GM10248 (cell line): ENCODE data around the gene KLHL28.
"Not testable (repeated sequence)": the region's sequence is repeated elsewhere in the genome, so short reads cannot be mapped to it uniquely, and the experiment has no call there.

Experiments used
- CTCF ChIA-PET: fragments of 300-600 bp; sonication (Branson Sonifier 250); formaldehyde crosslinking; extraction: SDS; loops from one replicate; lab custom pipeline; 2021; ENCODE audit warnings: antibody characterized with exemption; lab: Yijun Ruan, JAX
- POLR2A ChIA-PET: fragments of 350-650 bp; sonication (Branson Sonifier 250); formaldehyde crosslinking; extraction: SDS; loops from one replicate; lab custom pipeline; 2020; ENCODE audit warnings: antibody characterized with exemption; lab: Yijun Ruan, JAX
- DNase-seq: peaks from one replicate; pipeline ENCODE4 v3.0.0; 2012; ENCODE audit errors: extremely low spot score
- TF ChIP-seq, protein P1 (sequence below): IDR thresholded peaks from 2 replicates; pipeline ENCODE4 v1.5.1; 2012; ENCODE audit warnings: mild to moderate bottlenecking, low read depth; ENCODE audit errors: extremely low read depth, missing control alignments, control extremely low read depth

Gene KLHL28

DNA sequence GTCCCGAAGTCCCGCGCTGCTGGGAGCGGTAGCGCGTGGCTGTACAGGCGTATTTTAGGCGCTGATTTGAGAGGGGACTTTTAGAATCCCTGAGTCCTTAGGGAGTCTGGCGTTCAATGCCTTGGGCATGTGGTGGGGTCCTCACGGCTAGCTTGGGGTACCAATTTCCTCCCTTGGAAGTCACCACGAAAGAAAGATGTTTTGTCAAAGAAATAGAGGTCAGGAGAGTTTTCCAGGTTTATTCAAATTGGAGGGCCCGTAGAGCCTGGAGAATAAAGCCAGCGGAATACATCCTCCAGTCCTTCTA lies 63.9 kb downstream of the KLHL28 start:
- TF ChIP-seq, protein P1, sequence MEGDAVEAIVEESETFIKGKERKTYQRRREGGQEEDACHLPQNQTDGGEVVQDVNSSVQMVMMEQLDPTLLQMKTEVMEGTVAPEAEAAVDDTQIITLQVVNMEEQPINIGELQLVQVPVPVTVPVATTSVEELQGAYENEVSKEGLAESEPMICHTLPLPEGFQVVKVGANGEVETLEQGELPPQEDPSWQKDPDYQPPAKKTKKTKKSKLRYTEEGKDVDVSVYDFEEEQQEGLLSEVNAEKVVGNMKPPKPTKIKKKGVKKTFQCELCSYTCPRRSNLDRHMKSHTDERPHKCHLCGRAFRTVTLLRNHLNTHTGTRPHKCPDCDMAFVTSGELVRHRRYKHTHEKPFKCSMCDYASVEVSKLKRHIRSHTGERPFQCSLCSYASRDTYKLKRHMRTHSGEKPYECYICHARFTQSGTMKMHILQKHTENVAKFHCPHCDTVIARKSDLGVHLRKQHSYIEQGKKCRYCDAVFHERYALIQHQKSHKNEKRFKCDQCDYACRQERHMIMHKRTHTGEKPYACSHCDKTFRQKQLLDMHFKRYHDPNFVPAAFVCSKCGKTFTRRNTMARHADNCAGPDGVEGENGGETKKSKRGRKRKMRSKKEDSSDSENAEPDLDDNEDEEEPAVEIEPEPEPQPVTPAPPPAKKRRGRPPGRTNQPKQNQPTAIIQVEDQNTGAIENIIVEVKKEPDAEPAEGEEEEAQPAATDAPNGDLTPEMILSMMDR, result no peak
- POLR2A ChIA-PET, result no interaction called here
- CTCF ChIA-PET, result interaction anchor here (1.7 kb wide), 1 partner anchor 16 kb away, joined by 10 read pairs; no protein-coding TSS in a partner anchor
- DNase-seq, result no peak

DNA sequence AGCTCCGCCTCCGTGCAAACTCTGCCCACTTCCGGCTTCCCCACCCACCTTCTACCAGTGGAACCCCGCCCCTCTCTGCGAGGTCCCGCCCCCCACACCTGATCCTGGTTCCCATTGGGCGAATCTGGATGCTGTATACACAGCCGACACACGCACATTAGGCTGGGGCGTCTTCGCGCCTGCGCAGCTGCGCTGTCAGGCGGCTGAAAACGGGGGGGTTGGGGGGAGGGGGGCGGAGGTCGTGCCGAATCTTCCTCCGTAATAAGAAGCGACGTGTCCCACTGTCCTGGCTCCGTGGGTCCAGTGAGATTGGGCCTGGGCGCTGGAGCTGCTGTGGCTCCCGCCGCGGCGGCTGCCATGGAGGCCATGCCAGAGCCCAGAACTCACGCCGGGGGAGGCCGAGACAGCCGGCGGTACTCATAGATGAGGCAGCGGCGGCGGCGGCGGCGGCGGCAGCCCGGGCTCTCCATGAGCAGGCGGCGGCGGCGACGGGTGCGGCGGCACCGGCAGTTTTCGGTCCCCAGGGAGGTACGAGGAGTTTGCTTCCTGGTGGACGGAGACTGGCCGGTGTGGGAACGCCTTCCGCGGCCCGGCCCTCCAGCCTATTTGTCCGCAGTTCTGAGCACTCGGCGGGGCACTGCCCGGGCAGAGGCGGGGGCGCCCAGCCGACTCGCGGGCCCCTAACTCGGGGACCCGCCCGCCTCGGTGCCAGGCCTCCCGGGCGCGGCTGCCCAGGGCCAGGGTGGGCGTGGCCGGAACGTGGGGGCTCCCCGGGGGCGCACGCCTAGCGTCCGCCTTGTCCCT lies 64.5 kb downstream of the KLHL28 start:
- CTCF ChIA-PET, result interaction anchor here (0.9 to 1.7 kb wide), 4 partner anchors 16 to 370 kb away, joined by 3 to 10 read pairs (median 4); partner anchors contain the start of gene MIS18BP1
- peak; percentile 97 for DNase-seq
- TF ChIP-seq, protein P1, result no peak
- POLR2A ChIA-PET, result interaction anchor here (0.6 to 0.9 kb wide), 2 partner anchors 12 to 244 kb away, joined by 3 to 7 read pairs; no protein-coding TSS in a partner anchor

DNA sequence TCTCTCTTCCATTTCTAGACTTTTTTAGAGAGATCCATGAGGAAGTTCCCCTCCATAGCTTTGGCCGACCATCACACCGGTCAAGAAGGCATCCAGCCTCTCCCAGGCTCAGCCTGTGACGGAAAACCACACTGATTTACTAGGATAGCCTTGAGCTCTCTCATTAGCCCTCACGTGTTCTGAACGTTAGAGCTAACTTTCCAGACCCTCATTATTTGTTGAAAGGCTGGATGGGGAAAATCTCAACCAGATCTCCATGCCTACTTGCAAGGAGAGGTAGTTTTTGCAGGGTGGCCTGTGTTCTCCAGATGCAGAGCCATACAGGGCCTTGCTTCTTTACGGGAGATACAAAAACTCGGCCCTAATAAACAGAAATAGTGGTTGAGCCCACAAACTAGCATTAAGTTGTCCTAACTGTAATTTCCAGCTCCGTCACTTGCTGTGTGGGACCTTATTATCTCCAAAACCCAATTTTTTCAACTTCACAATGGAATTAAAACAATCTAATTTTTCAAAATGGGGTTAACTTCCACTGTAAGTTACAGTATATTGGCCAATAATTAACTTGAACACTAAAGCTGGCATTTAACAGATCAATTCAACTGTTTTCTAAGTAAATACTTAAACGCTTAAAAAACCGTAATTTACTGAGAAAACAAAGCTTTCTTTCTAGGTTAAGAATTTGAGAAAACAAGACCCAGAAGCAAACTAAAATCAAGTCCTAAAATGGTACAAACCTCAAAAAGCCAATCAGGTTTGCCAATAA lies 65.3 kb downstream of the KLHL28 start:
- ChIA-PET CTCF (interaction anchor here (0.9 to 1.2 kb wide), 4 partner anchors 17 to 371 kb away, joined by 3 to 4 read pairs (median 4); partner anchors contain the start of gene MIS18BP1), POLR2A (interaction anchor here (0.6 to 0.9 kb wide), 2 partner anchors 13 to 245 kb away, joined by 3 to 7 read pairs; no protein-coding TSS in a partner anchor)
- TF ChIP-seq, protein P1, result no peak
- no peak for DNase-seq

DNA sequence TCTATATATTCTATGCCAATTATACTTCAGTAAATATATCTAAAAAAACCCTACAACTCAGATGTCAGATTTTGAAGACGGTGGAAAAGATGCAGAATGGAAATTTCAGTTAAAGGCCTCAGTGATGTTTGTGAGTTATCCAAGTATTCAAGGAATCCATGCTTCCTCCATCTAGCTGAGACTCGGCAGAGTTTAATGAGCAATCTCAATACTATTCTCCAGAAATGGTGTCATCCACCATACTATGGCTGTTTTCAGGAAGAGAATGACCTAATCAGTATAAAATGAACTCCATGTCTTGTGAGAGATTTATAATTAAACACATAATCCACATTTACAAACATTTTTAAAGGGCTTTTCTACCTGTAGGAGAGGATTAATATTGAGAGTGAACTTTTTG lies 66.0 kb downstream of the KLHL28 start:
- TF ChIP-seq, protein P1, result no peak
- no peak for DNase-seq
- CTCF ChIA-PET, result interaction anchor here (1.0 kb wide), 1 partner anchor 356 kb away, joined by 3 read pairs; no protein-coding TSS in a partner anchor
- POLR2A ChIA-PET, result no interaction called here

DNA sequence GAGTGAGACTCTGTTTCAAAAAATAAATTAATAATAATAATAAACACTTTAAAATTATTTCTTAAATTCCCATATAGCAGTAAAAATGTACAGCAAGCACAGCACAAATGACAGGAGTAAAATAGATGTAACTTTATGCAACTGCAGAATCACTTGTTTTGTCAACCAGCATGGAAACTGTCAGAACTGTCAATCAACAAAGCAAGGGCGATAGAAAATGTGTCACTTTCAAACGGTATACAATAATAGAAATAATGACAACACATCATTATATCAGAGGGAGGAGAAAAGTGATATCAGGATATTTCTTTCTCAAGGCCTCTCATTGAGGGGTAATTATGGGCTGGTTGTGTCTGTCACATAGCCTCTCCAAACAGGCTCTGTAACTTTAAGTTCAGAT lies 68.2 kb downstream of the KLHL28 start:
- TF ChIP-seq, protein P1, result no peak
- no peak for DNase-seq
- POLR2A ChIA-PET, result no interaction called here
- CTCF ChIA-PET, result no interaction called here

DNA sequence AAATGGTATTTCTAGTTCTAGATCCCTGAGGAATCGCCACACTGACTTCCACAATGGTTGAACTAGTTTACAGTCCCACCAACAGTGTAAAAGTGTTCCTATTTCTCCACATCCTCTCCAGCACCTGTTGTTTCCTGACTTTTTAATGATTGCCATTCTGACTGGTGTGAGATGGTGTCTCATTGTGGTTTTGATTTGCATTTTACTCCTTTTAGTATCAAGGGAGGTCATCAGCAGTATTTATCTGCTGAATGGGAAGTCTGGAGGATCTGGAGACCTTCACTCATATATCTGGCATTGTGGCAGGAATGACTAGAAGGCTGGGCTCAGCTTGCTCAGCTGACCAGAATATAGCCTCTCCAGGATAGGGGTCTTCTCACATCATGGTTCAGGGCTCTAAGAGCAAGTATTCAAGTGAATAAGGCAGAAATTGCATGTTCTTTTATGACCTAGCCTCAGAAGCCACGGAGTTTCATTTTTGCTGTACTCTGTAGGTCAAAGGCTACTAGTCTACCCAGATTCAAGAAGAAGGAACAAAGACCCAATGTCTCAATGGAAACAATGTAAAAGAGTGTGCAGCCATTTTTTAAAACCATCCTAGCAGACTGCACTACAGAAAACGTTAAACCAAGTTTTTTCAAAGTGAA lies 69.9 kb downstream of the KLHL28 start:
- DNase-seq, POLR2A ChIA-PET, CTCF ChIA-PET: not testable (repeated sequence)
